ENCODE data around the gene ARHGEF33. TPM values are rescaled to one million over a fixed set of nuclear protein-coding genes. Genes with fewer than 3 reads are reported as not detected.

The ARHGEF33 gene
- not detected for total RNA-seq

GRCh38 chr2:38889575-38889974, at the start of gene ARHGEF33:
Gene ARHGEF33, plus strand, starts transcription at chr2:38889875. Its CDS starts 29,573 bp downstream, at chr2:38919448.
- no peak for DNase-seq

GRCh38 chr2:38850045-38850444, 39.6 kb upstream of the ARHGEF33 start:
- no peak for DNase-seq

GRCh38 chr2:38856165-38856564, 33.5 kb upstream of the ARHGEF33 start:
- DNase-seq, result no peak

- no peak for DNase-seq
Measured at GRCh38 chr2:38862476-38862875, 27.2 kb upstream of the ARHGEF33 start.

GRCh38 chr2:38863061-38863695, 26.5 kb upstream of the ARHGEF33 start:
- no peak for DNase-seq

GRCh38 chr2:38866773-38867443, 22.8 kb upstream of the ARHGEF33 start:
- no peak for DNase-seq

- no peak for DNase-seq
Measured at GRCh38 chr2:38871432-38871831, 18.2 kb upstream of the ARHGEF33 start.

GRCh38 chr2:38873763-38874162, 15.9 kb upstream of the ARHGEF33 start:
- no peak for DNase-seq

- DNase-seq, result no peak
Measured at GRCh38 chr2:38875227-38875575, 14.5 kb upstream of the ARHGEF33 start.

- peak; percentile 78 for DNase-seq
Measured at GRCh38 chr2:38875576-38876367, 13.9 kb upstream of the ARHGEF33 start, which contains the start of the genes DHX57 and MORN2. Gene DHX57, minus strand, starts transcription at chr2:38875934. Its CDS starts 7,529 bp downstream, at chr2:38868405. Gene MORN2, plus strand, starts transcription at chr2:38875976.

GRCh38 chr2:38876407-38876806, 13.3 kb upstream of the ARHGEF33 start:
- DNase-seq, result no peak

- DNase-seq, result no peak
Measured at GRCh38 chr2:38886063-38886462, 3.6 kb upstream of the ARHGEF33 start.

- DNase-seq, result no peak
Measured at GRCh38 chr2:38887347-38887746, 2.3 kb upstream of the ARHGEF33 start.

- no peak for DNase-seq
Measured at GRCh38 chr2:38887902-38888554, 1.6 kb upstream of the ARHGEF33 start.

- DNase-seq, result no peak
Measured at GRCh38 chr2:38889045-38889444, 630 bp upstream of the ARHGEF33 start.

GRCh38 chr2:38892819-38893218, 3.1 kb downstream of the ARHGEF33 start:
- DNase-seq, result no peak

GRCh38 chr2:38898256-38898655, 8.6 kb downstream of the ARHGEF33 start:
- no peak for DNase-seq

GRCh38 chr2:38900726-38901125, 11.1 kb downstream of the ARHGEF33 start:
- DNase-seq, result no peak

- no peak for DNase-seq
Measured at GRCh38 chr2:38905251-38905650, 15.6 kb downstream of the ARHGEF33 start.

GRCh38 chr2:38907242-38907641, 17.6 kb downstream of the ARHGEF33 start:
- DNase-seq, result no peak

GRCh38 chr2:38907743-38908562, 18.3 kb downstream of the ARHGEF33 start:
- DNase-seq, result no peak

GRCh38 chr2:38909872-38910271, 20.2 kb downstream of the ARHGEF33 start:
- no peak for DNase-seq
